HepG2 (cell line): ENCODE results near the gene RTEL1. TPM values are rescaled to one million over a fixed set of nuclear protein-coding genes. Genes with fewer than 3 reads are reported as not detected.

Source experiments
- EEA1 ChIP-seq: sonication (generic); formaldehyde crosslinking; IDR thresholded peaks from 2 replicates; pipeline ENCODE4 v1.5.1; 2020; ENCODE audit warnings: mild to moderate bottlenecking, missing genetic modification reagents, borderline replicate concordance
- HNRNPH1 ChIP-seq: fragments of 200-400 bp; formaldehyde crosslinking; optimal IDR thresholded peaks from 2 replicates; pipeline ENCODE3; 2017; ENCODE audit warnings: mild to moderate bottlenecking, low read depth, low read length
- KAT8 ChIP-seq: IDR thresholded peaks from 2 replicates; pipeline ENCODE4 v1.6.1; 2016; ENCODE audit warnings: missing genetic modification reagents, missing compliant biosample characterization
- MAFG ChIP-seq: sonication (generic); formaldehyde crosslinking; IDR thresholded peaks from 2 replicates; pipeline ENCODE4 v1.5.1; 2020; ENCODE audit warnings: mild to moderate bottlenecking, missing genetic modification reagents
- MED8 ChIP-seq: sonication (generic); formaldehyde crosslinking; IDR thresholded peaks from 2 replicates; pipeline ENCODE4 v1.8.1; 2023; ENCODE audit warnings: mild to moderate bottlenecking, missing genetic modification reagents; ENCODE audit not compliant: insufficient replicate concordance
- NFKBIZ ChIP-seq: IDR thresholded peaks from 2 replicates; pipeline ENCODE4 v1.6.1; 2018; ENCODE audit warnings: missing genetic modification reagents, missing compliant biosample characterization
- PAWR ChIP-seq: sonication (generic); formaldehyde crosslinking; IDR thresholded peaks from 2 replicates; pipeline ENCODE4 v1.4.0; 2020; ENCODE audit warnings: missing genetic modification reagents, mild to moderate bottlenecking, borderline replicate concordance
- PPARG ChIP-seq: conservative IDR thresholded peaks from 2 replicates; pipeline ENCODE4 v1.6.1; 2016; ENCODE audit warnings: missing biosample characterization, missing genetic modification reagents
- THAP8 ChIP-seq: sonication (generic); formaldehyde crosslinking; IDR thresholded peaks from 2 replicates; pipeline ENCODE4 v1.5.1; 2020; ENCODE audit warnings: missing genetic modification reagents, mild to moderate bottlenecking, borderline replicate concordance
- ZFY ChIP-seq: sonication (generic); formaldehyde crosslinking; IDR thresholded peaks from 2 replicates; pipeline ENCODE4 v1.4.0; 2020; ENCODE audit warnings: missing genetic modification reagents
- ZNF121 ChIP-seq: sonication (generic); formaldehyde crosslinking; IDR thresholded peaks from 2 replicates; pipeline ENCODE4 v1.5.0; 2020; ENCODE audit warnings: mild to moderate bottlenecking, missing genetic modification reagents
- ZNF232 ChIP-seq: sonication (generic); formaldehyde crosslinking; IDR thresholded peaks from 2 replicates; pipeline ENCODE4 v1.4.0; 2020; ENCODE audit warnings: missing genetic modification reagents, borderline replicate concordance
- ZNF24 ChIP-seq: fragments of 450-650 bp; IDR thresholded peaks from 2 replicates; pipeline ENCODE4 v1.6.1; 2017; ENCODE audit warnings: antibody characterized with exemption, mild to moderate bottlenecking
- ZNF275 ChIP-seq: sonication (generic); formaldehyde crosslinking; IDR thresholded peaks from 2 replicates; pipeline ENCODE4 v1.8.0; 2022; ENCODE audit warnings: missing genetic modification reagents, mild to moderate bottlenecking, inconsistent platforms, borderline replicate concordance
- ZNF563 ChIP-seq: sonication (generic); formaldehyde crosslinking; IDR thresholded peaks from 2 replicates; pipeline ENCODE4 v1.8.0; 2022; ENCODE audit warnings: mild to moderate bottlenecking, moderate library complexity, missing genetic modification reagents
- ZSCAN21 ChIP-seq: sonication (generic); formaldehyde crosslinking; IDR thresholded peaks from 2 replicates; pipeline ENCODE4 v1.8.0; 2022; ENCODE audit warnings: mild to moderate bottlenecking, missing genetic modification reagents, moderate library complexity, borderline replicate concordance
- polyA plus RNA-seq, 8 experiments: library from polyadenylated mRNA; depleted of rRNA in 3 of 8; stranded (reverse) in 7 of 8; unstranded in 1 of 8; fragments of >200 nt; fragmentation: Illumina TruSeq in 4 of 8; extraction: Trizol in 4 of 8; gene quantifications; 2 replicates each; pipeline versions ENCODE4 v1.2.1 to v1.2.3, GENCODE V29; 2011 to 2016; ENCODE audit warnings: low read depth in 4 of 8, missing spikeins in 1 of 8, mixed read lengths in 1 of 8; ENCODE audit not compliant: insufficient read depth in 1 of 8
- total RNA-seq, 5 experiments: library from RNA; depleted of rRNA; stranded (reverse); fragments of >200 nt; fragmentation: Illumina TruSeq; extraction: Trizol; gene quantifications; 2 replicates each; pipeline ENCODE4 v1.2.3, GENCODE V29; 2016; ENCODE audit warnings: low read depth in 1 of 5
- TF ChIP-seq, protein P1 (sequence below): sonication (generic); formaldehyde crosslinking; IDR thresholded peaks from 2 replicates; pipeline ENCODE4 v1.4.0; 2020; ENCODE audit warnings: missing genetic modification reagents, borderline replicate concordance
- TF ChIP-seq, protein P2 (sequence below), 2 experiments: IDR thresholded peaks; 2 replicates each; pipeline ENCODE4 v1.6.1; 2011 to 2012; ENCODE audit warnings: low read length in 2 of 2, borderline replicate concordance in 1 of 2, low read depth in 1 of 2, mild to moderate bottlenecking in 1 of 2, moderate library complexity in 1 of 2
- TF ChIP-seq, protein P3 (sequence below): sonication (generic); formaldehyde crosslinking; IDR thresholded peaks from 2 replicates; pipeline ENCODE4 v1.5.0; 2020; ENCODE audit warnings: missing genetic modification reagents
- TF ChIP-seq, protein P4 (sequence below): sonication (generic); formaldehyde crosslinking; IDR thresholded peaks from 2 replicates; pipeline ENCODE4 v1.5.0; 2020; ENCODE audit warnings: mild to moderate bottlenecking, missing genetic modification reagents

RTEL1 gene
- total and polyA plus RNA-seq, 2 of the 13 experiments (the other 11 are each of a cell fraction or from before 2014, with no cell fraction given) = 21.8 to 36.4 TPM

DNA sequence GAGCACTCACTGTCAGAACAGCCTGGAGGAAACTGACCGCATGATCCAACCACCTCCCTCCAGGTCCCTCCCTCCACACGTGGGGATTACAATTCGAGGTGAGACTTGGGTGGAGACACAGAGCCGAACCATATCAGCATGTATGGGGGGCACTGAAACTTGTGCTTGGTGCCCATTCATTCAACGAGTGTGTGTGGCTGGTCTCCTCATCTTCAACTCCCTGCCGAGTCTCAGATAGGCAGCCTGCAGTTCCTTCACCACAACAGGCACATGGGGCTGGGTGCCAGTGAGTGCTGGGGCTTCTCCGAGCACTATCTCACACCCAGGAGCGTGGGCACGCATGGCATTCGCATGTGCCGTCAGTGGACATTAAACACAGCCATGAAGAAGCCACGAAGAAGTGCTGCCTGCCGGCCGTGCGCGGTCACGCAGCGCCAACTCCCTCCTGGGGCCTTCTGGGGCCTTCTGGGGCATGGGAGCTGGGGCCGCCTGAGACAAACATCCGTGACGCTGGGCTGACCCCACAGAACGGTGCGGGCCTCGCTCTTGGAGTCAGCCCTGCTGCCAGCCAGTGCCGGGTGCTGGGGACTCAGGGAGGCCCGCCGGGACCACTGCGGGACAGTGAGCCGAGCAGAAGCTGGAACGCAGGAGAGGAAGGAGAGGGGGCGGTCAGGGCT lies 714 bp upstream of the RTEL1 start (continued):
- no peak for TF ChIP-seq NFKBIZ (CRISPR knock-in tag)
- no peak for TF ChIP-seq ZNF275 (CRISPR knock-in tag)
- TF ChIP-seq, protein P1, sequence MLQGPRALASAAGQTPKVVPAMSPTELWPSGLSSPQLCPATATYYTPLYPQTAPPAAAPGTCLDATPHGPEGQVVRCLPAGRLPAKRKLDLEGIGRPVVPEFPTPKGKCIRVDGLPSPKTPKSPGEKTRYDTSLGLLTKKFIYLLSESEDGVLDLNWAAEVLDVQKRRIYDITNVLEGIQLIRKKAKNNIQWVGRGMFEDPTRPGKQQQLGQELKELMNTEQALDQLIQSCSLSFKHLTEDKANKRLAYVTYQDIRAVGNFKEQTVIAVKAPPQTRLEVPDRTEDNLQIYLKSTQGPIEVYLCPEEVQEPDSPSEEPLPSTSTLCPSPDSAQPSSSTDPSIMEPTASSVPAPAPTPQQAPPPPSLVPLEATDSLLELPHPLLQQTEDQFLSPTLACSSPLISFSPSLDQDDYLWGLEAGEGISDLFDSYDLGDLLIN (CRISPR knock-in tag) = no peak
- TF ChIP-seq EEA1 (CRISPR knock-in tag) = no peak
- no peak for TF ChIP-seq HNRNPH1
- TF ChIP-seq ZFY (CRISPR knock-in tag) = no peak
- no peak for TF ChIP-seq ZNF24
- TF ChIP-seq ZNF563 (CRISPR knock-in tag) = peak; percentile 31; the same call in 1 of the 2 replicates
- no peak for TF ChIP-seq PPARG (CRISPR knock-in tag)
- no peak for TF ChIP-seq PAWR (CRISPR knock-in tag)
- TF ChIP-seq ZNF232 = no peak
- TF ChIP-seq, protein P2, sequence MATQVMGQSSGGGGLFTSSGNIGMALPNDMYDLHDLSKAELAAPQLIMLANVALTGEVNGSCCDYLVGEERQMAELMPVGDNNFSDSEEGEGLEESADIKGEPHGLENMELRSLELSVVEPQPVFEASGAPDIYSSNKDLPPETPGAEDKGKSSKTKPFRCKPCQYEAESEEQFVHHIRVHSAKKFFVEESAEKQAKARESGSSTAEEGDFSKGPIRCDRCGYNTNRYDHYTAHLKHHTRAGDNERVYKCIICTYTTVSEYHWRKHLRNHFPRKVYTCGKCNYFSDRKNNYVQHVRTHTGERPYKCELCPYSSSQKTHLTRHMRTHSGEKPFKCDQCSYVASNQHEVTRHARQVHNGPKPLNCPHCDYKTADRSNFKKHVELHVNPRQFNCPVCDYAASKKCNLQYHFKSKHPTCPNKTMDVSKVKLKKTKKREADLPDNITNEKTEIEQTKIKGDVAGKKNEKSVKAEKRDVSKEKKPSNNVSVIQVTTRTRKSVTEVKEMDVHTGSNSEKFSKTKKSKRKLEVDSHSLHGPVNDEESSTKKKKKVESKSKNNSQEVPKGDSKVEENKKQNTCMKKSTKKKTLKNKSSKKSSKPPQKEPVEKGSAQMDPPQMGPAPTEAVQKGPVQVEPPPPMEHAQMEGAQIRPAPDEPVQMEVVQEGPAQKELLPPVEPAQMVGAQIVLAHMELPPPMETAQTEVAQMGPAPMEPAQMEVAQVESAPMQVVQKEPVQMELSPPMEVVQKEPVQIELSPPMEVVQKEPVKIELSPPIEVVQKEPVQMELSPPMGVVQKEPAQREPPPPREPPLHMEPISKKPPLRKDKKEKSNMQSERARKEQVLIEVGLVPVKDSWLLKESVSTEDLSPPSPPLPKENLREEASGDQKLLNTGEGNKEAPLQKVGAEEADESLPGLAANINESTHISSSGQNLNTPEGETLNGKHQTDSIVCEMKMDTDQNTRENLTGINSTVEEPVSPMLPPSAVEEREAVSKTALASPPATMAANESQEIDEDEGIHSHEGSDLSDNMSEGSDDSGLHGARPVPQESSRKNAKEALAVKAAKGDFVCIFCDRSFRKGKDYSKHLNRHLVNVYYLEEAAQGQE (IDR thresholded peaks at IDR 0.05; ENCODE audit: borderline replicate concordance in 1 of 2, low read depth in 1 of 2, low read length in 2 of 2) = no peak
- no peak for TF ChIP-seq MED8 (CRISPR knock-in tag)
- TF ChIP-seq ZNF121 = no peak
- no peak for TF ChIP-seq MAFG
- TF ChIP-seq, protein P3, sequence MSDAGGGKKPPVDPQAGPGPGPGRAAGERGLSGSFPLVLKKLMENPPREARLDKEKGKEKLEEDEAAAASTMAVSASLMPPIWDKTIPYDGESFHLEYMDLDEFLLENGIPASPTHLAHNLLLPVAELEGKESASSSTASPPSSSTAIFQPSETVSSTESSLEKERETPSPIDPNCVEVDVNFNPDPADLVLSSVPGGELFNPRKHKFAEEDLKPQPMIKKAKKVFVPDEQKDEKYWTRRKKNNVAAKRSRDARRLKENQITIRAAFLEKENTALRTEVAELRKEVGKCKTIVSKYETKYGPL (CRISPR knock-in tag) = no peak
- TF ChIP-seq, protein P4, sequence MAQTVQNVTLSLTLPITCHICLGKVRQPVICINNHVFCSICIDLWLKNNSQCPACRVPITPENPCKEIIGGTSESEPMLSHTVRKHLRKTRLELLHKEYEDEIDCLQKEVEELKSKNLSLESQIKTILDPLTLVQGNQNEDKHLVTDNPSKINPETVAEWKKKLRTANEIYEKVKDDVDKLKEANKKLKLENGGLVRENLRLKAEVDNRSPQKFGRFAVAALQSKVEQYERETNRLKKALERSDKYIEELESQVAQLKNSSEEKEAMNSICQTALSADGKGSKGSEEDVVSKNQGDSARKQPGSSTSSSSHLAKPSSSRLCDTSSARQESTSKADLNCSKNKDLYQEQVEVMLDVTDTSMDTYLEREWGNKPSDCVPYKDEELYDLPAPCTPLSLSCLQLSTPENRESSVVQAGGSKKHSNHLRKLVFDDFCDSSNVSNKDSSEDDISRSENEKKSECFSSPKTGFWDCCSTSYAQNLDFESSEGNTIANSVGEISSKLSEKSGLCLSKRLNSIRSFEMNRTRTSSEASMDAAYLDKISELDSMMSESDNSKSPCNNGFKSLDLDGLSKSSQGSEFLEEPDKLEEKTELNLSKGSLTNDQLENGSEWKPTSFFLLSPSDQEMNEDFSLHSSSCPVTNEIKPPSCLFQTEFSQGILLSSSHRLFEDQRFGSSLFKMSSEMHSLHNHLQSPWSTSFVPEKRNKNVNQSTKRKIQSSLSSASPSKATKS (CRISPR knock-in tag) = no peak
- no peak for TF ChIP-seq THAP8
- no peak for TF ChIP-seq ZSCAN21
- TF ChIP-seq KAT8 (CRISPR knock-in tag) = no peak
